ENCODE data around the gene OBSCN.

Gene OBSCN

GRCh38 chr1:228329887-228330286 lies 122.0 kb downstream of the OBSCN start:
- TF ChIP-seq CTCF (conservative IDR thresholded peaks at IDR 0.05): no peak

GRCh38 chr1:228332797-228333738 lies 125.2 kb downstream of the OBSCN start:
- no peak for TF ChIP-seq CTCF (conservative IDR thresholded peaks at IDR 0.05)
- no peak overlapping the region for H3K27ac ChIP-seq

More at GRCh38 chr1:228329887-228330286, 122.0 kb downstream of the OBSCN start:
- no peak overlapping the region for H3K27ac ChIP-seq

- no peak for TF ChIP-seq CTCF (conservative IDR thresholded peaks at IDR 0.05)
- H3K27ac ChIP-seq: no peak overlapping the region
These were observed 125.9 kb downstream of the OBSCN start for GRCh38 chr1:228333739-228334115.

GRCh38 chr1:228334226-228334935 lies 126.5 kb downstream of the OBSCN start:
- no peak overlapping the region for H3K27ac ChIP-seq
- no peak for TF ChIP-seq CTCF (conservative IDR thresholded peaks at IDR 0.05)

GRCh38 chr1:228334954-228335353 lies 127.1 kb downstream of the OBSCN start:
- TF ChIP-seq CTCF (conservative IDR thresholded peaks at IDR 0.05): no peak
- H3K27ac ChIP-seq: no peak overlapping the region

GRCh38 chr1:228335406-228336307 lies 127.8 kb downstream of the OBSCN start:
- no peak overlapping the region for H3K27ac ChIP-seq
- TF ChIP-seq CTCF (conservative IDR thresholded peaks at IDR 0.05): no peak

Data from VCaP (cell line).